ENCODE data around the gene SESTD1.
"Not testable (repeated sequence)": the region's sequence is repeated elsewhere in the genome, so short reads cannot be mapped to it uniquely, and the experiment has no call there.

The SESTD1 gene

DNA sequence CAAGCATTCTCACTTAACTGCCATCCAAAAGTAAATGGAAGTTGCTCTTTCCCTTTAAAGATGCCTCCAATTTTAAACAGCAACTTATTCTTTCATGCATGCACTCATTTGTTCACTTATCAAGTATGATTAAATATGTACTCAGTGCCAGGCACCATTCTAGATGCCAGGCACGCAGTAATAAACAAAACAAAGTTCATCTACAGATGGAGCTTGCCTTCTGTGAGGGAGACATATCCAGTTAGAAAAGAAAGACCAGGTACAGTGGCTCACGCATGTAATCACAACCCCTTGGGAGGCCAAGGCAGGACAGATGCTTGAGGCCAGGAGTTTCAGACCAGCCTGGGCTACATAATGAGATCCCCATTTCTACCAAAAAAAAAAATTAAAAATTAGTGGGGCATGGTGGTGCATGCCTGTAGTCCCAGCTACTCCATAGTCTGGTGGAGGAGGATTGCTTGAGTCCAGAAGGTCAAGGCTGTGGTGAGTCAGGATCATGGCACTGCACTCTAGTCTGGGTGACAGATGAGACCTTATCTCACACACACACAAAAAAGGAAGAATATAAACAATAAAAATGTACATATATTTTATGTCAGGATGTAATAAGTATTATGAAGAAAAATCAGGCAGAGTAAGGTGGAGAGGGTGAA lies 195.5 kb downstream of the SESTD1 start:
- Histone ChIP-seq H3K36me3 (ENCODE audit: insufficient read depth, low read length) (no peaks in the 10 kb centered on the region), H3K9me3 (ENCODE audit: insufficient read depth, low read depth, low read length) (peaks cover 4% of the 10 kb centered on the region; the same call in 1 of the 2 replicates), H3K9ac (ENCODE audit: low read depth, low read length, poor library complexity, severe bottlenecking) (no peak overlapping the region), H3K4me1 (ENCODE audit: insufficient read depth, low read length, poor library complexity, severe bottlenecking) (no peaks in the 10 kb centered on the region), H3K9me2 (replicated peaks; ENCODE audit: low read depth, low read length) (no peaks in the 10 kb centered on the region), H2AFZ (ENCODE audit: low read length) (no peak overlapping the region), H3K4me2 (ENCODE audit: low read depth, low read length, poor library complexity, severe bottlenecking) (no peak overlapping the region), H3K79me2 (ENCODE audit: insufficient read depth, low read length) (no peaks in the 10 kb centered on the region), H4K20me1 (ENCODE audit: insufficient read depth, low read length, poor library complexity, severe bottlenecking) (no peaks in the 10 kb centered on the region), H3K27me3 (ENCODE audit: insufficient read depth, low read length, poor library complexity, severe bottlenecking) (no peaks in the 10 kb centered on the region), H3K4me3 (ENCODE audit: low read length, poor library complexity, severe bottlenecking) (no peak overlapping the region), H3F3A (ENCODE audit: low read depth) (no peaks in the 10 kb centered on the region)
- TF ChIP-seq, protein P1, sequence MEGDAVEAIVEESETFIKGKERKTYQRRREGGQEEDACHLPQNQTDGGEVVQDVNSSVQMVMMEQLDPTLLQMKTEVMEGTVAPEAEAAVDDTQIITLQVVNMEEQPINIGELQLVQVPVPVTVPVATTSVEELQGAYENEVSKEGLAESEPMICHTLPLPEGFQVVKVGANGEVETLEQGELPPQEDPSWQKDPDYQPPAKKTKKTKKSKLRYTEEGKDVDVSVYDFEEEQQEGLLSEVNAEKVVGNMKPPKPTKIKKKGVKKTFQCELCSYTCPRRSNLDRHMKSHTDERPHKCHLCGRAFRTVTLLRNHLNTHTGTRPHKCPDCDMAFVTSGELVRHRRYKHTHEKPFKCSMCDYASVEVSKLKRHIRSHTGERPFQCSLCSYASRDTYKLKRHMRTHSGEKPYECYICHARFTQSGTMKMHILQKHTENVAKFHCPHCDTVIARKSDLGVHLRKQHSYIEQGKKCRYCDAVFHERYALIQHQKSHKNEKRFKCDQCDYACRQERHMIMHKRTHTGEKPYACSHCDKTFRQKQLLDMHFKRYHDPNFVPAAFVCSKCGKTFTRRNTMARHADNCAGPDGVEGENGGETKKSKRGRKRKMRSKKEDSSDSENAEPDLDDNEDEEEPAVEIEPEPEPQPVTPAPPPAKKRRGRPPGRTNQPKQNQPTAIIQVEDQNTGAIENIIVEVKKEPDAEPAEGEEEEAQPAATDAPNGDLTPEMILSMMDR (conservative IDR thresholded peaks at IDR 0.05; ENCODE audit: low read length): no peak
- TF ChIP-seq EZH2phosphoT487 (IDR thresholded peaks at IDR 0.05; ENCODE audit: borderline replicate concordance): no peak

DNA sequence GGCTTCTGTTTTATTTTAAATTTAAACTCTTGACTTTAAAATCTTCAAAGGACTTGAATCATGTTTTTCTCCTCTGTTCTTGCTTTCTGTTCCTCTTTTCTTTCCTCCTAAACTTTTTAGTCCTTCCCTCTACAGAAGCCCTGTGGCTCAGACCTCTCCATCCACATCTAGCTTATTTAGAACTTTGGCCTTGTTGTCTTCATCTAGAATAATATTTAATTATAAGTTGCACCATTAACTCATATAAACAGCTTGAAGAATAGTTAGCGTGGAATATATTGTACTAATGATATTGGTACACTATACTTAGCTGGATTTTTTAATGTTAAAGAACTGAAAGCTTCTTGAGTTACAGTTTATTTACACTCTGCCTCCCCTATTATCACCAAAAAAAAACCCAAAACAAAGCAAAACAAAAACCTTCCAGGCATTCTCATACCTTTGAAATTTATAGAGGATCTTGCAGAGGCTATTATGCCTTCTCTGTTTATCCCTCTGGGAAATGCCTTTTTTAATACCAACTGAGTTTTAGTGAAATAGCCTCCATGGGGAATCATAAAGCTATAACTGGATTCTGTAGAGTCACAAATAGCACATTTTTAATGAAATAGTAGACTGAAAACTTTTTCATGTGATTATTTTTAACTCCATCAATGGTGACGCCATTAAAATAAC lies 205.5 kb downstream of the SESTD1 start:
- peak overlapping the region; percentile 33; the same call in 1 of the 2 replicates for H2AFZ ChIP-seq (ENCODE audit: low read length)
- H3K4me1 ChIP-seq (ENCODE audit: insufficient read depth, low read length, poor library complexity, severe bottlenecking): no peaks in the 10 kb centered on the region
- no peaks in the 10 kb centered on the region for H3K27me3 ChIP-seq (ENCODE audit: insufficient read depth, low read length, poor library complexity, severe bottlenecking)
- H3K4me3 ChIP-seq (ENCODE audit: low read length, poor library complexity, severe bottlenecking): no peak overlapping the region
- H3F3A ChIP-seq (ENCODE audit: low read depth): no peaks in the 10 kb centered on the region
- no peaks in the 10 kb centered on the region for H3K9me3 ChIP-seq (ENCODE audit: insufficient read depth, low read depth, low read length)
- H3K36me3 ChIP-seq (ENCODE audit: insufficient read depth, low read length): no peaks in the 10 kb centered on the region
- no peak overlapping the region for H3K4me2 ChIP-seq (ENCODE audit: low read depth, low read length, poor library complexity, severe bottlenecking)
- no peaks in the 10 kb centered on the region for H3K79me2 ChIP-seq (ENCODE audit: insufficient read depth, low read length)
- H3K9me2 ChIP-seq (replicated peaks; ENCODE audit: low read depth, low read length): no peaks in the 10 kb centered on the region
- H4K20me1 ChIP-seq (ENCODE audit: insufficient read depth, low read length, poor library complexity, severe bottlenecking): no peaks in the 10 kb centered on the region
- TF ChIP-seq, protein P1 (conservative IDR thresholded peaks at IDR 0.05; ENCODE audit: low read length): no peak
- no peak for TF ChIP-seq EZH2phosphoT487 (IDR thresholded peaks at IDR 0.05; ENCODE audit: borderline replicate concordance)
- no peak overlapping the region for H3K9ac ChIP-seq (ENCODE audit: low read depth, low read length, poor library complexity, severe bottlenecking)

DNA sequence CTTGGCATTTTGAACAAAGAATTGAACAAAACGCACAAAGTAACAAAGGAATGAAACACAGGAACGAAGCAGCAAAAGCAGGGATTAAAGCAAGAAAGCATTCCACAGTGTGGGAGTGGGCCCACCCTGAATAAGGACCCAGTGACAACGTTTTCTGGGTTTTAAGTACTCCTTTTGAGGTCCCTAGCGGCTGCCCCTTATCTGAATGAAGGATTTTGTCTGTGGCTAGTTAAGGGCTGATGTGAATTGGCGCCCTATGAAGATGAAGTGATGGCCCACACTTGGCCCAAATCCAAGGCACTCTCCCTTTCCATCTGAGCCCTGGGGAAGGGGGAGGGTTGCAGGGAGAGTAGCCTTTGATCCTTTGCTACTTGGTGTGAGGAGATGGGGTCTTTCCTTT lies 206.9 kb downstream of the SESTD1 start:
- Histone ChIP-seq H3K9me2 (replicated peaks; ENCODE audit: low read depth, low read length) (no peaks in the 10 kb centered on the region), H3K27me3 (ENCODE audit: insufficient read depth, low read length, poor library complexity, severe bottlenecking) (no peaks in the 10 kb centered on the region), H3K79me2 (ENCODE audit: insufficient read depth, low read length) (no peaks in the 10 kb centered on the region), H3K4me1 (ENCODE audit: insufficient read depth, low read length, poor library complexity, severe bottlenecking) (no peaks in the 10 kb centered on the region), H3K36me3 (ENCODE audit: insufficient read depth, low read length) (no peaks in the 10 kb centered on the region), H3K4me3 (ENCODE audit: low read length, poor library complexity, severe bottlenecking) (no peak overlapping the region), H4K20me1 (ENCODE audit: insufficient read depth, low read length, poor library complexity, severe bottlenecking) (no peaks in the 10 kb centered on the region), H3F3A (ENCODE audit: low read depth) (no peaks in the 10 kb centered on the region), H2AFZ (ENCODE audit: low read length) (no peak overlapping the region), H3K9me3 (ENCODE audit: insufficient read depth, low read depth, low read length) (no peaks in the 10 kb centered on the region), H3K9ac (ENCODE audit: low read depth, low read length, poor library complexity, severe bottlenecking) (no peak overlapping the region), H3K4me2 (ENCODE audit: low read depth, low read length, poor library complexity, severe bottlenecking) (no peak overlapping the region)
- TF ChIP-seq, protein P1 (conservative IDR thresholded peaks at IDR 0.05; ENCODE audit: low read length): no peak
- no peak for TF ChIP-seq EZH2phosphoT487 (IDR thresholded peaks at IDR 0.05; ENCODE audit: borderline replicate concordance)

DNA sequence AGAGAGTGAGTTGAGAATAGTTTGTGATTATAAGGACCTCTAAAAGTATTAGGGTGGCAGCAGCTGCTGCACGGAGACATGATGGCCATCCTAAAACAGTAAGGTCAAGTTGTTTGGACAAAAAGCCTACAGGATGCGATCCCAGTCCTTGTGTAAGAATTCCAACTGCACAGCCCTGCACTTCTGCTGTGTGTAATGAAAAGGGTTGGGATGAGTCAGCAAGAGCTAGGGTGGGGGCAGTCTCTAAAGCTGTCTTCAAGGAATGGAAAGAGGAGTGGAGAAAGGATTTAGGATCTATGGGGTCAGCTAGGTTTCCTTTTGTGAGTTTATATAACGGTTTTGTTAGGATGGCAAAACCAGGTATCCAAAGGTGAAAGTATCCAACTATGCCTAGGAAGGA lies 211.1 kb downstream of the SESTD1 start:
- not testable (repeated sequence) for H2AFZ ChIP-seq (ENCODE audit: low read length); H3K9me3 ChIP-seq (ENCODE audit: insufficient read depth, low read depth, low read length); H3K9me2 ChIP-seq (replicated peaks; ENCODE audit: low read depth, low read length); H4K20me1 ChIP-seq (ENCODE audit: insufficient read depth, low read length, poor library complexity, severe bottlenecking); H3K9ac ChIP-seq (ENCODE audit: low read depth, low read length, poor library complexity, severe bottlenecking); H3K27me3 ChIP-seq (ENCODE audit: insufficient read depth, low read length, poor library complexity, severe bottlenecking); H3K4me2 ChIP-seq (ENCODE audit: low read depth, low read length, poor library complexity, severe bottlenecking); H3K4me3 ChIP-seq (ENCODE audit: low read length, poor library complexity, severe bottlenecking); H3F3A ChIP-seq (ENCODE audit: low read depth); H3K79me2 ChIP-seq (ENCODE audit: insufficient read depth, low read length); H3K36me3 ChIP-seq (ENCODE audit: insufficient read depth, low read length)
- peaks cover 30% of the 10 kb centered on the region for H3K4me1 ChIP-seq (ENCODE audit: insufficient read depth, low read length, poor library complexity, severe bottlenecking)

Data from Loucy (cell line).